ENCODE measurements around the gene PCMTD2. TPM values are rescaled to one million over a fixed set of nuclear protein-coding genes. Genes with fewer than 3 reads are reported as not detected.

PCMTD2 gene
- total and polyA plus RNA-seq, 2 experiments from 2014 or later = 33.8 to 76.1 TPM

DNA sequence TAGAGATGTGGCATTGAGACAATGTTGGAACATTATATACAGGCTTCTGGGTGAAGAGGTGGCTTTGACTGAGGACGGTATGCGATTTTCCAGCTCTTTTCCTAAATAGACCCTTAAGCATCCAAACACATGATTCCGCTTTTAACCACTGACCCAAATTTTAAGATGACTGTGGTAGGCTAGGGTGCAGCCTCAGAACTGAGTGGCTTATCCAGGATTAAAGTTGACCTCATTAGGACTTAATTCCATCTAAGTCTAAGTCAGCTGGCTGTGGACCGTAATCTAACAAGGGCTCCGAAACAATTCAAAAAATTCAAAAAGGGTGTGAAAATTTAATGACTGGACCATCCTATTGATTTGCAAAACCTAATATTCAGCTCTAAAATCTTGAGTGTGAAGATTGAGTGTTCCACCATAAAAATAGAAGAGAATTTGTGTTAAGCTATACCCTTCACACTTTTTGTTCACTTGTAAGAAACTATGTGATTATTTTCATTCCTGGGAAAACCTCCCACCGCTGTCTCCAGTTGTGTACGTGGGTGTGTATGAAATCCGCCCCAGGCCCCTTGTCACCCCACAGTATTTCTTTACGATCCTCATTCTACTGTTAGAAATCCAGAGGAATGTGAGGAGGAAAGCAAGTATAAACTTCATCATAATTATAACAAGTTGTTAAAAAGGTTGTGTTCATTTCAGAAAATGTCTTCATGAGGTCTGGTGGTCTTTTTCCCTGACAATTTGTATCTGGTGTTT, 2.7 kb downstream of the PCMTD2 start:
- Histone ChIP-seq H3K4me3 (peak overlapping the region; percentile 36; the same call in 1 of the 2 replicates), H3K9me2 (ENCODE audit: insufficient read depth) (no peaks in the 10 kb centered on the region), H3F3A (replicated peaks; ENCODE audit: low read depth) (0 out of 2 replicates have a peak, but pooled peaks cover 3% of the 10 kb centered on the region), H3K27ac (ENCODE audit: low read depth) (no peak overlapping the region), H3K27me3 (ENCODE audit: insufficient read depth) (no peaks in the 10 kb centered on the region), H3K36me3 (ENCODE audit: insufficient read depth) (no peaks in the 10 kb centered on the region), H4K20me1 (replicated peaks; ENCODE audit: insufficient read depth) (peaks cover 12% of the 10 kb centered on the region), H3K4me2 (peak overlapping the region; percentile 70), H3K4me1 (ENCODE audit: insufficient read depth) (peaks cover 32% of the 10 kb centered on the region), H2AFZ (no peak overlapping the region), H3K79me2 (replicated peaks; ENCODE audit: insufficient read depth) (peaks cover 71% of the 10 kb centered on the region)
- TF ChIP-seq JUNB (IDR thresholded peaks at IDR 0.05; ENCODE audit: unreplicated experiment) = no peak
- TF ChIP-seq EZH2 (IDR thresholded peaks at IDR 0.05; ENCODE audit: low read depth, unreplicated experiment) = no peak
- TF ChIP-seq CREB1 (CRISPR knock-in tag; IDR thresholded peaks at IDR 0.05; ENCODE audit: low read depth) = no peak
- TF ChIP-seq POLR2AphosphoS5 (IDR thresholded peaks at IDR 0.05; ENCODE audit: low read depth) = no peak
- TF ChIP-seq ZNF114 (CRISPR knock-in tag; IDR thresholded peaks at IDR 0.05) = no peak
- TF ChIP-seq ZNF331 (CRISPR knock-in tag; IDR thresholded peaks at IDR 0.05; ENCODE audit: low read depth) = no peak
- TF ChIP-seq CTCF (conservative IDR thresholded peaks at IDR 0.05; ENCODE audit: low read depth in 2 of 2) = no peak
- no peak for TF ChIP-seq EZH2phosphoT487 (IDR thresholded peaks at IDR 0.05; ENCODE audit: unreplicated experiment)
- TF ChIP-seq, protein P1, sequence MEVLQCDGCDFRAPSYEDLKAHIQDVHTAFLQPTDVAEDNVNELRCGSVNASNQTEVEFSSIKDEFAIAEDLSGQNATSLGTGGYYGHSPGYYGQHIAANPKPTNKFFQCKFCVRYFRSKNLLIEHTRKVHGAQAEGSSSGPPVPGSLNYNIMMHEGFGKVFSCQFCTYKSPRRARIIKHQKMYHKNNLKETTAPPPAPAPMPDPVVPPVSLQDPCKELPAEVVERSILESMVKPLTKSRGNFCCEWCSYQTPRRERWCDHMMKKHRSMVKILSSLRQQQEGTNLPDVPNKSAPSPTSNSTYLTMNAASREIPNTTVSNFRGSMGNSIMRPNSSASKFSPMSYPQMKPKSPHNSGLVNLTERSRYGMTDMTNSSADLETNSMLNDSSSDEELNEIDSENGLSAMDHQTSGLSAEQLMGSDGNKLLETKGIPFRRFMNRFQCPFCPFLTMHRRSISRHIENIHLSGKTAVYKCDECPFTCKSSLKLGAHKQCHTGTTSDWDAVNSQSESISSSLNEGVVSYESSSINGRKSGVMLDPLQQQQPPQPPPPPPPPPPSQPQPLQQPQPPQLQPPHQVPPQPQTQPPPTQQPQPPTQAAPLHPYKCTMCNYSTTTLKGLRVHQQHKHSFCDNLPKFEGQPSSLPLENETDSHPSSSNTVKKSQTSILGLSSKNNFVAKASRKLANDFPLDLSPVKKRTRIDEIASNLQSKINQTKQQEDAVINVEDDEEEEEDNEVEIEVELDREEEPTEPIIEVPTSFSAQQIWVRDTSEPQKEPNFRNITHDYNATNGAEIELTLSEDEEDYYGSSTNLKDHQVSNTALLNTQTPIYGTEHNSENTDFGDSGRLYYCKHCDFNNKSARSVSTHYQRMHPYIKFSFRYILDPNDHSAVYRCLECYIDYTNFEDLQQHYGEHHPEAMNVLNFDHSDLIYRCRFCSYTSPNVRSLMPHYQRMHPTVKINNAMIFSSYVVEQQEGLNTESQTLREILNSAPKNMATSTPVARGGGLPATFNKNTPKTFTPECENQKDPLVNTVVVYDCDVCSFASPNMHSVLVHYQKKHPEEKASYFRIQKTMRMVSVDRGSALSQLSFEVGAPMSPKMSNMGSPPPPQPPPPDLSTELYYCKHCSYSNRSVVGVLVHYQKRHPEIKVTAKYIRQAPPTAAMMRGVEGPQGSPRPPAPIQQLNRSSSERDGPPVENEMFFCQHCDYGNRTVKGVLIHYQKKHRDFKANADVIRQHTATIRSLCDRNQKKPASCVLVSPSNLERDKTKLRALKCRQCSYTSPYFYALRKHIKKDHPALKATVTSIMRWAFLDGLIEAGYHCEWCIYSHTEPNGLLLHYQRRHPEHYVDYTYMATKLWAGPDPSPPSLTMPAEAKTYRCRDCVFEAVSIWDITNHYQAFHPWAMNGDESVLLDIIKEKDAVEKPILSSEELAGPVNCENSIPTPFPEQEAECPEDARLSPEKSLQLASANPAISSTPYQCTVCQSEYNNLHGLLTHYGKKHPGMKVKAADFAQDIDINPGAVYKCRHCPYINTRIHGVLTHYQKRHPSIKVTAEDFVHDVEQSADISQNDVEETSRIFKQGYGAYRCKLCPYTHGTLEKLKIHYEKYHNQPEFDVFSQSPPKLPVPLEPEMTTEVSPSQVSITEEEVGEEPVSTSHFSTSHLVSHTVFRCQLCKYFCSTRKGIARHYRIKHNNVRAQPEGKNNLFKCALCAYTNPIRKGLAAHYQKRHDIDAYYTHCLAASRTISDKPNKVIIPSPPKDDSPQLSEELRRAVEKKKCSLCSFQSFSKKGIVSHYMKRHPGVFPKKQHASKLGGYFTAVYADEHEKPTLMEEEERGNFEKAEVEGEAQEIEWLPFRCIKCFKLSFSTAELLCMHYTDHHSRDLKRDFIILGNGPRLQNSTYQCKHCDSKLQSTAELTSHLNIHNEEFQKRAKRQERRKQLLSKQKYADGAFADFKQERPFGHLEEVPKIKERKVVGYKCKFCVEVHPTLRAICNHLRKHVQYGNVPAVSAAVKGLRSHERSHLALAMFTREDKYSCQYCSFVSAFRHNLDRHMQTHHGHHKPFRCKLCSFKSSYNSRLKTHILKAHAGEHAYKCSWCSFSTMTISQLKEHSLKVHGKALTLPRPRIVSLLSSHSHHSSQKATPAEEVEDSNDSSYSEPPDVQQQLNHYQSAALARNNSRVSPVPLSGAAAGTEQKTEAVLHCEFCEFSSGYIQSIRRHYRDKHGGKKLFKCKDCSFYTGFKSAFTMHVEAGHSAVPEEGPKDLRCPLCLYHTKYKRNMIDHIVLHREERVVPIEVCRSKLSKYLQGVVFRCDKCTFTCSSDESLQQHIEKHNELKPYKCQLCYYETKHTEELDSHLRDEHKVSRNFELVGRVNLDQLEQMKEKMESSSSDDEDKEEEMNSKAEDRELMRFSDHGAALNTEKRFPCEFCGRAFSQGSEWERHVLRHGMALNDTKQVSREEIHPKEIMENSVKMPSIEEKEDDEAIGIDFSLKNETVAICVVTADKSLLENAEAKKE (CRISPR knock-in tag; IDR thresholded peaks at IDR 0.05) = no peak
- TF ChIP-seq NANOG (IDR thresholded peaks at IDR 0.05; ENCODE audit: borderline replicate concordance) = no peak
- TF ChIP-seq, protein P2, sequence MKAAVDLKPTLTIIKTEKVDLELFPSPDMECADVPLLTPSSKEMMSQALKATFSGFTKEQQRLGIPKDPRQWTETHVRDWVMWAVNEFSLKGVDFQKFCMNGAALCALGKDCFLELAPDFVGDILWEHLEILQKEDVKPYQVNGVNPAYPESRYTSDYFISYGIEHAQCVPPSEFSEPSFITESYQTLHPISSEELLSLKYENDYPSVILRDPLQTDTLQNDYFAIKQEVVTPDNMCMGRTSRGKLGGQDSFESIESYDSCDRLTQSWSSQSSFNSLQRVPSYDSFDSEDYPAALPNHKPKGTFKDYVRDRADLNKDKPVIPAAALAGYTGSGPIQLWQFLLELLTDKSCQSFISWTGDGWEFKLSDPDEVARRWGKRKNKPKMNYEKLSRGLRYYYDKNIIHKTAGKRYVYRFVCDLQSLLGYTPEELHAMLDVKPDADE (IDR thresholded peaks at IDR 0.05) = no peak
- TF ChIP-seq, protein P3, sequence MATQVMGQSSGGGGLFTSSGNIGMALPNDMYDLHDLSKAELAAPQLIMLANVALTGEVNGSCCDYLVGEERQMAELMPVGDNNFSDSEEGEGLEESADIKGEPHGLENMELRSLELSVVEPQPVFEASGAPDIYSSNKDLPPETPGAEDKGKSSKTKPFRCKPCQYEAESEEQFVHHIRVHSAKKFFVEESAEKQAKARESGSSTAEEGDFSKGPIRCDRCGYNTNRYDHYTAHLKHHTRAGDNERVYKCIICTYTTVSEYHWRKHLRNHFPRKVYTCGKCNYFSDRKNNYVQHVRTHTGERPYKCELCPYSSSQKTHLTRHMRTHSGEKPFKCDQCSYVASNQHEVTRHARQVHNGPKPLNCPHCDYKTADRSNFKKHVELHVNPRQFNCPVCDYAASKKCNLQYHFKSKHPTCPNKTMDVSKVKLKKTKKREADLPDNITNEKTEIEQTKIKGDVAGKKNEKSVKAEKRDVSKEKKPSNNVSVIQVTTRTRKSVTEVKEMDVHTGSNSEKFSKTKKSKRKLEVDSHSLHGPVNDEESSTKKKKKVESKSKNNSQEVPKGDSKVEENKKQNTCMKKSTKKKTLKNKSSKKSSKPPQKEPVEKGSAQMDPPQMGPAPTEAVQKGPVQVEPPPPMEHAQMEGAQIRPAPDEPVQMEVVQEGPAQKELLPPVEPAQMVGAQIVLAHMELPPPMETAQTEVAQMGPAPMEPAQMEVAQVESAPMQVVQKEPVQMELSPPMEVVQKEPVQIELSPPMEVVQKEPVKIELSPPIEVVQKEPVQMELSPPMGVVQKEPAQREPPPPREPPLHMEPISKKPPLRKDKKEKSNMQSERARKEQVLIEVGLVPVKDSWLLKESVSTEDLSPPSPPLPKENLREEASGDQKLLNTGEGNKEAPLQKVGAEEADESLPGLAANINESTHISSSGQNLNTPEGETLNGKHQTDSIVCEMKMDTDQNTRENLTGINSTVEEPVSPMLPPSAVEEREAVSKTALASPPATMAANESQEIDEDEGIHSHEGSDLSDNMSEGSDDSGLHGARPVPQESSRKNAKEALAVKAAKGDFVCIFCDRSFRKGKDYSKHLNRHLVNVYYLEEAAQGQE (IDR thresholded peaks at IDR 0.05; ENCODE audit: unreplicated experiment) = no peak
- Mint-ChIP-seq H3K4me1 (peaks cover 29% of the 10 kb centered on the region), H3K9me3 (no peaks in the 10 kb centered on the region; the same call in 2 of the 3 replicates), H3K36me3 (ENCODE audit: low read depth) (peaks cover 7% of the 10 kb centered on the region; the same call in 2 of the 3 replicates), H3K4me3 (peak overlapping the region; percentile 2; the same call in 1 of the 3 replicates), H3K27ac (no peak overlapping the region; the same call in 1 of the 2 replicates), H3K27me3 (ENCODE audit: insufficient read depth, low read depth, poor library complexity) (peaks cover 18% of the 10 kb centered on the region)
- DNase-seq (ENCODE audit: low spot score) (no peak), ATAC-seq (no peak)
